Nephron progenitor cell (in vitro differentiated cells): ENCODE measurements around the gene UBE3C.

Experiments used
- DNase-seq: peaks from one replicate; pipeline ENCODE4 v3.0.0; 2021
- H3K27ac Mint-ChIP-seq: 2 replicates; pipeline ENCODE4 v1.8.0; 2021; ENCODE audit warnings: mild to moderate bottlenecking, moderate library complexity, mixed read lengths
- H3K27me3 Mint-ChIP-seq: 2 replicates; pipeline ENCODE4 v1.8.0; 2021; ENCODE audit warnings: mild to moderate bottlenecking, low read depth, mixed read lengths; ENCODE audit not compliant: poor library complexity
- H3K36me3 Mint-ChIP-seq: 2 replicates; pipeline ENCODE4 v1.8.0; 2021; ENCODE audit warnings: low read depth, mixed read lengths
- H3K4me1 Mint-ChIP-seq: 2 replicates; pipeline ENCODE4 v1.8.0; 2021; ENCODE audit warnings: mixed read lengths
- H3K4me3 Mint-ChIP-seq: 2 replicates; pipeline ENCODE4 v1.8.0; 2021; ENCODE audit warnings: mild to moderate bottlenecking, moderate library complexity, mixed read lengths
- H3K9me3 Mint-ChIP-seq: 2 replicates; pipeline ENCODE4 v1.8.0; 2021; ENCODE audit warnings: mild to moderate bottlenecking, moderate library complexity, mixed read lengths
- CTCF ChIP-seq: fragments of 200-600 bp; sonication (generic); IDR thresholded peaks from 2 replicates; pipeline ENCODE4 v1.5.0; 2021; ENCODE audit warnings: antibody characterized with exemption

UBE3C gene

GRCh38 chr7:157165987-157166386, 27.3 kb downstream of the UBE3C start:
- no peak overlapping the region for H3K27ac Mint-ChIP-seq
- no peak for TF ChIP-seq CTCF
- peaks cover 81% of the 10 kb centered on the region for H3K36me3 Mint-ChIP-seq
- DNase-seq: no peak
- H3K4me3 Mint-ChIP-seq: no peak overlapping the region
- H3K9me3 Mint-ChIP-seq: peaks cover 45% of the 10 kb centered on the region
- peaks cover 8% of the 10 kb centered on the region for H3K27me3 Mint-ChIP-seq
- no peaks in the 10 kb centered on the region for H3K4me1 Mint-ChIP-seq

- peaks cover 8% of the 10 kb centered on the region for H3K27me3 Mint-ChIP-seq
- peaks cover 38% of the 10 kb centered on the region for H3K9me3 Mint-ChIP-seq
- no peak for TF ChIP-seq CTCF
- H3K27ac Mint-ChIP-seq: peak overlapping the region; percentile 5
- no peaks in the 10 kb centered on the region for H3K4me1 Mint-ChIP-seq
- DNase-seq: no peak
- peaks cover 76% of the 10 kb centered on the region for H3K36me3 Mint-ChIP-seq
- no peak overlapping the region for H3K4me3 Mint-ChIP-seq
These were observed 29.8 kb downstream of the UBE3C start for GRCh38 chr7:157168571-157168970.

- no peaks in the 10 kb centered on the region for H3K9me3 Mint-ChIP-seq
- H3K36me3 Mint-ChIP-seq: peaks cover 66% of the 10 kb centered on the region
- no peaks in the 10 kb centered on the region for H3K27me3 Mint-ChIP-seq
- no peak for DNase-seq
- no peaks in the 10 kb centered on the region for H3K4me1 Mint-ChIP-seq
- no peak for TF ChIP-seq CTCF
- no peak overlapping the region for H3K4me3 Mint-ChIP-seq
- H3K27ac Mint-ChIP-seq: no peak overlapping the region
These were observed 38.0 kb downstream of the UBE3C start for GRCh38 chr7:157176771-157177170.

- Mint-ChIP-seq H3K4me1 (no peaks in the 10 kb centered on the region), H3K27ac (peak overlapping the region; percentile 62), H3K9me3 (no peaks in the 10 kb centered on the region), H3K36me3 (peaks cover 69% of the 10 kb centered on the region), H3K27me3 (no peaks in the 10 kb centered on the region), H3K4me3 (no peak overlapping the region)
- TF ChIP-seq CTCF: no peak
- DNase-seq: no peak
These were observed 38.7 kb downstream of the UBE3C start for GRCh38 chr7:157177333-157177982.

GRCh38 chr7:157177983-157178381, 39.3 kb downstream of the UBE3C start:
- no peak for DNase-seq
- Mint-ChIP-seq H3K27me3 (no peaks in the 10 kb centered on the region), H3K9me3 (no peaks in the 10 kb centered on the region), H3K27ac (no peak overlapping the region), H3K4me1 (no peaks in the 10 kb centered on the region), H3K4me3 (no peak overlapping the region), H3K36me3 (peaks cover 66% of the 10 kb centered on the region)
- no peak for TF ChIP-seq CTCF

GRCh38 chr7:157183832-157184231, 45.1 kb downstream of the UBE3C start:
- Mint-ChIP-seq H3K9me3 (no peaks in the 10 kb centered on the region), H3K36me3 (peaks cover 70% of the 10 kb centered on the region), H3K4me1 (peaks cover 11% of the 10 kb centered on the region)

More at GRCh38 chr7:157183832-157184231, 45.1 kb downstream of the UBE3C start:
- no peak for DNase-seq
- Mint-ChIP-seq H3K27ac (no peak overlapping the region), H3K4me3 (no peak overlapping the region), H3K27me3 (no peaks in the 10 kb centered on the region)
- no peak for TF ChIP-seq CTCF
